WTC11 (cell line): ENCODE measurements around the gene KRT20.

ENCODE experiments used
- FOXK1 ChIP-seq: sonication (generic); formaldehyde crosslinking; IDR thresholded peaks from 2 replicates; pipeline ENCODE4 v1.8.0; 2022; ENCODE audit warnings: mild to moderate bottlenecking, moderate library complexity, missing genetic modification reagents
- GABPB1 ChIP-seq: sonication (generic); formaldehyde crosslinking; IDR thresholded peaks from 2 replicates; pipeline ENCODE4 v1.8.1; 2023; ENCODE audit warnings: mild to moderate bottlenecking, missing genetic modification reagents
- NR2C2 ChIP-seq: sonication (generic); formaldehyde crosslinking; IDR thresholded peaks from 2 replicates; pipeline ENCODE4 v1.8.0; 2022; ENCODE audit warnings: mild to moderate bottlenecking, missing genetic modification reagents
- TEAD4 ChIP-seq: sonication (generic); formaldehyde crosslinking; IDR thresholded peaks from 2 replicates; pipeline ENCODE4 v1.8.0; 2022; ENCODE audit warnings: mild to moderate bottlenecking, missing genetic modification reagents
- TF ChIP-seq, protein P1 (sequence below): sonication (generic); formaldehyde crosslinking; IDR thresholded peaks from 2 replicates; pipeline ENCODE4 v1.8.1; 2023; ENCODE audit warnings: mild to moderate bottlenecking, missing genetic modification reagents
- TF ChIP-seq, protein P2 (sequence below): fragments of 200-600 bp; IDR thresholded peaks from 2 replicates; pipeline ENCODE4 v1.8.0; 2022; ENCODE audit warnings: antibody characterized with exemption
- TF ChIP-seq, protein P3 (sequence below): sonication (generic); formaldehyde crosslinking; IDR thresholded peaks from 2 replicates; pipeline ENCODE4 v1.8.1; 2023; ENCODE audit warnings: mild to moderate bottlenecking, missing genetic modification reagents, borderline replicate concordance
- TF ChIP-seq, protein P4 (sequence below): sonication (generic); formaldehyde crosslinking; IDR thresholded peaks from 2 replicates; pipeline ENCODE4 v1.8.1; 2022; ENCODE audit warnings: missing genetic modification reagents, borderline replicate concordance

DNA sequence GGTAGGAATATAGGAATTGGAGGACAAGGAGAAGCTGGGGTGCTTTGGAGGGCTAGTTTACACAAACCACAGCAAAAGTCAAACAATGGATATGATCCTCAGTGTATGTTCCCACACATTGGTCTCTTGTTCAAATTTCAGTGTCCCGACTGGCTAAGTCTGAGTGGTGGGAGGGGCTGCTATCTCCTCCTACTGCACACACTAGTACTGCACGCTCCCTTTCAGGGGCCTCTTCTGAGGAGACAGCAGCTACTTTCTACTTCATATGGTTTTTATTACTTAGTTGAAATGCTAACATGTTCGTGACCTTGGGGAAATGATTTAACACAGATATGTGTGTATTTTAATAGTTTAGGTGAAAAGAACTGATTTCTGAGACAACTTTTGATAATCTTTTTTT lies 43.8 kb downstream of the KRT20 start:
- TF ChIP-seq TEAD4 (CRISPR knock-in tag) (no peak), NR2C2 (CRISPR knock-in tag) (no peak), GABPB1 (CRISPR knock-in tag) (no peak), FOXK1 (CRISPR knock-in tag) (no peak)
- TF ChIP-seq, protein P1, sequence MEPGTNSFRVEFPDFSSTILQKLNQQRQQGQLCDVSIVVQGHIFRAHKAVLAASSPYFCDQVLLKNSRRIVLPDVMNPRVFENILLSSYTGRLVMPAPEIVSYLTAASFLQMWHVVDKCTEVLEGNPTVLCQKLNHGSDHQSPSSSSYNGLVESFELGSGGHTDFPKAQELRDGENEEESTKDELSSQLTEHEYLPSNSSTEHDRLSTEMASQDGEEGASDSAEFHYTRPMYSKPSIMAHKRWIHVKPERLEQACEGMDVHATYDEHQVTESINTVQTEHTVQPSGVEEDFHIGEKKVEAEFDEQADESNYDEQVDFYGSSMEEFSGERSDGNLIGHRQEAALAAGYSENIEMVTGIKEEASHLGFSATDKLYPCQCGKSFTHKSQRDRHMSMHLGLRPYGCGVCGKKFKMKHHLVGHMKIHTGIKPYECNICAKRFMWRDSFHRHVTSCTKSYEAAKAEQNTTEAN (CRISPR knock-in tag): no peak
- TF ChIP-seq, protein P2, sequence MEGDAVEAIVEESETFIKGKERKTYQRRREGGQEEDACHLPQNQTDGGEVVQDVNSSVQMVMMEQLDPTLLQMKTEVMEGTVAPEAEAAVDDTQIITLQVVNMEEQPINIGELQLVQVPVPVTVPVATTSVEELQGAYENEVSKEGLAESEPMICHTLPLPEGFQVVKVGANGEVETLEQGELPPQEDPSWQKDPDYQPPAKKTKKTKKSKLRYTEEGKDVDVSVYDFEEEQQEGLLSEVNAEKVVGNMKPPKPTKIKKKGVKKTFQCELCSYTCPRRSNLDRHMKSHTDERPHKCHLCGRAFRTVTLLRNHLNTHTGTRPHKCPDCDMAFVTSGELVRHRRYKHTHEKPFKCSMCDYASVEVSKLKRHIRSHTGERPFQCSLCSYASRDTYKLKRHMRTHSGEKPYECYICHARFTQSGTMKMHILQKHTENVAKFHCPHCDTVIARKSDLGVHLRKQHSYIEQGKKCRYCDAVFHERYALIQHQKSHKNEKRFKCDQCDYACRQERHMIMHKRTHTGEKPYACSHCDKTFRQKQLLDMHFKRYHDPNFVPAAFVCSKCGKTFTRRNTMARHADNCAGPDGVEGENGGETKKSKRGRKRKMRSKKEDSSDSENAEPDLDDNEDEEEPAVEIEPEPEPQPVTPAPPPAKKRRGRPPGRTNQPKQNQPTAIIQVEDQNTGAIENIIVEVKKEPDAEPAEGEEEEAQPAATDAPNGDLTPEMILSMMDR: no peak
- TF ChIP-seq, protein P3, sequence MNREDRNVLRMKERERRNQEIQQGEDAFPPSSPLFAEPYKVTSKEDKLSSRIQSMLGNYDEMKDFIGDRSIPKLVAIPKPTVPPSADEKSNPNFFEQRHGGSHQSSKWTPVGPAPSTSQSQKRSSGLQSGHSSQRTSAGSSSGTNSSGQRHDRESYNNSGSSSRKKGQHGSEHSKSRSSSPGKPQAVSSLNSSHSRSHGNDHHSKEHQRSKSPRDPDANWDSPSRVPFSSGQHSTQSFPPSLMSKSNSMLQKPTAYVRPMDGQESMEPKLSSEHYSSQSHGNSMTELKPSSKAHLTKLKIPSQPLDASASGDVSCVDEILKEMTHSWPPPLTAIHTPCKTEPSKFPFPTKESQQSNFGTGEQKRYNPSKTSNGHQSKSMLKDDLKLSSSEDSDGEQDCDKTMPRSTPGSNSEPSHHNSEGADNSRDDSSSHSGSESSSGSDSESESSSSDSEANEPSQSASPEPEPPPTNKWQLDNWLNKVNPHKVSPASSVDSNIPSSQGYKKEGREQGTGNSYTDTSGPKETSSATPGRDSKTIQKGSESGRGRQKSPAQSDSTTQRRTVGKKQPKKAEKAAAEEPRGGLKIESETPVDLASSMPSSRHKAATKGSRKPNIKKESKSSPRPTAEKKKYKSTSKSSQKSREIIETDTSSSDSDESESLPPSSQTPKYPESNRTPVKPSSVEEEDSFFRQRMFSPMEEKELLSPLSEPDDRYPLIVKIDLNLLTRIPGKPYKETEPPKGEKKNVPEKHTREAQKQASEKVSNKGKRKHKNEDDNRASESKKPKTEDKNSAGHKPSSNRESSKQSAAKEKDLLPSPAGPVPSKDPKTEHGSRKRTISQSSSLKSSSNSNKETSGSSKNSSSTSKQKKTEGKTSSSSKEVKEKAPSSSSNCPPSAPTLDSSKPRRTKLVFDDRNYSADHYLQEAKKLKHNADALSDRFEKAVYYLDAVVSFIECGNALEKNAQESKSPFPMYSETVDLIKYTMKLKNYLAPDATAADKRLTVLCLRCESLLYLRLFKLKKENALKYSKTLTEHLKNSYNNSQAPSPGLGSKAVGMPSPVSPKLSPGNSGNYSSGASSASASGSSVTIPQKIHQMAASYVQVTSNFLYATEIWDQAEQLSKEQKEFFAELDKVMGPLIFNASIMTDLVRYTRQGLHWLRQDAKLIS (CRISPR knock-in tag): no peak
- TF ChIP-seq, protein P4, sequence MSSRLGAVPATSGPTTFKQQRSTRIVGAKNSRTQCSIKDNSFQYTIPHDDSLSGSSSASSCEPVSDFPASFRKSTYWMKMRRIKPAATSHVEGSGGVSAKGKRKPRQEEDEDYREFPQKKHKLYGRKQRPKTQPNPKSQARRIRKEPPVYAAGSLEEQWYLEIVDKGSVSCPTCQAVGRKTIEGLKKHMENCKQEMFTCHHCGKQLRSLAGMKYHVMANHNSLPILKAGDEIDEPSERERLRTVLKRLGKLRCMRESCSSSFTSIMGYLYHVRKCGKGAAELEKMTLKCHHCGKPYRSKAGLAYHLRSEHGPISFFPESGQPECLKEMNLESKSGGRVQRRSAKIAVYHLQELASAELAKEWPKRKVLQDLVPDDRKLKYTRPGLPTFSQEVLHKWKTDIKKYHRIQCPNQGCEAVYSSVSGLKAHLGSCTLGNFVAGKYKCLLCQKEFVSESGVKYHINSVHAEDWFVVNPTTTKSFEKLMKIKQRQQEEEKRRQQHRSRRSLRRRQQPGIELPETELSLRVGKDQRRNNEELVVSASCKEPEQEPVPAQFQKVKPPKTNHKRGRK (CRISPR knock-in tag): no peak
